Measurements from ENCODE around the gene PRPS1L1. TPM values are rescaled to one million over a fixed set of nuclear protein-coding genes. Genes with fewer than 3 reads are reported as not detected.

Gene PRPS1L1
- total RNA-seq, 1 donor from 2014 or later, result not detected

- DNase-seq, result no peak
- no peak for TF ChIP-seq CTCF (IDR thresholded peaks at IDR 0.05; ENCODE audit: partially characterized antibody, unreplicated experiment)
- Mint-ChIP-seq H3K27me3 (ENCODE audit: unreplicated experiment) (no peaks in the 10 kb centered on the region), H3K4me3 (ENCODE audit: unreplicated experiment) (no peak overlapping the region), H3K27ac (ENCODE audit: unreplicated experiment) (no peak overlapping the region), H3K36me3 (ENCODE audit: unreplicated experiment) (no peaks in the 10 kb centered on the region), H3K4me1 (ENCODE audit: low read depth, unreplicated experiment) (no peaks in the 10 kb centered on the region), H3K9me3 (ENCODE audit: unreplicated experiment) (peaks cover 3% of the 10 kb centered on the region)
These were observed 9.1 kb upstream of the PRPS1L1 start for GRCh38 chr7:18036783-18037182.

GRCh38 chr7:18030758-18031157, 3.1 kb upstream of the PRPS1L1 start:
- Mint-ChIP-seq H3K4me1 (ENCODE audit: low read depth, unreplicated experiment) (no peaks in the 10 kb centered on the region), H3K4me3 (ENCODE audit: unreplicated experiment) (no peak overlapping the region), H3K9me3 (ENCODE audit: unreplicated experiment) (no peaks in the 10 kb centered on the region), H3K36me3 (ENCODE audit: unreplicated experiment) (no peaks in the 10 kb centered on the region), H3K27ac (ENCODE audit: unreplicated experiment) (no peak overlapping the region), H3K27me3 (ENCODE audit: unreplicated experiment) (no peaks in the 10 kb centered on the region)
- DNase-seq, result no peak
- no peak for TF ChIP-seq CTCF (IDR thresholded peaks at IDR 0.05; ENCODE audit: partially characterized antibody, unreplicated experiment)

- H3K36me3 Mint-ChIP-seq (ENCODE audit: unreplicated experiment), result no peaks in the 10 kb centered on the region
- H3K4me3 Mint-ChIP-seq (ENCODE audit: unreplicated experiment), result no peak overlapping the region
- no peaks in the 10 kb centered on the region for H3K4me1 Mint-ChIP-seq (ENCODE audit: low read depth, unreplicated experiment)
- H3K9me3 Mint-ChIP-seq (ENCODE audit: unreplicated experiment), result no peaks in the 10 kb centered on the region
- no peak for DNase-seq
- TF ChIP-seq CTCF (IDR thresholded peaks at IDR 0.05; ENCODE audit: partially characterized antibody, unreplicated experiment), result no peak
- no peak overlapping the region for H3K27ac Mint-ChIP-seq (ENCODE audit: unreplicated experiment)
- H3K27me3 Mint-ChIP-seq (ENCODE audit: unreplicated experiment), result peaks cover 5% of the 10 kb centered on the region
These were observed 7.4 kb downstream of the PRPS1L1 start for GRCh38 chr7:18020138-18020715.

GRCh38 chr7:18019555-18019954, 8.1 kb downstream of the PRPS1L1 start:
- no peaks in the 10 kb centered on the region for H3K9me3 Mint-ChIP-seq (ENCODE audit: unreplicated experiment)
- H3K27me3 Mint-ChIP-seq (ENCODE audit: unreplicated experiment), result peaks cover 5% of the 10 kb centered on the region
- no peaks in the 10 kb centered on the region for H3K4me1 Mint-ChIP-seq (ENCODE audit: low read depth, unreplicated experiment)
- H3K27ac Mint-ChIP-seq (ENCODE audit: unreplicated experiment), result no peak overlapping the region
- TF ChIP-seq CTCF (IDR thresholded peaks at IDR 0.05; ENCODE audit: partially characterized antibody, unreplicated experiment), result no peak
- no peaks in the 10 kb centered on the region for H3K36me3 Mint-ChIP-seq (ENCODE audit: unreplicated experiment)
- DNase-seq, result no peak
- no peak overlapping the region for H3K4me3 Mint-ChIP-seq (ENCODE audit: unreplicated experiment)

DNA sequence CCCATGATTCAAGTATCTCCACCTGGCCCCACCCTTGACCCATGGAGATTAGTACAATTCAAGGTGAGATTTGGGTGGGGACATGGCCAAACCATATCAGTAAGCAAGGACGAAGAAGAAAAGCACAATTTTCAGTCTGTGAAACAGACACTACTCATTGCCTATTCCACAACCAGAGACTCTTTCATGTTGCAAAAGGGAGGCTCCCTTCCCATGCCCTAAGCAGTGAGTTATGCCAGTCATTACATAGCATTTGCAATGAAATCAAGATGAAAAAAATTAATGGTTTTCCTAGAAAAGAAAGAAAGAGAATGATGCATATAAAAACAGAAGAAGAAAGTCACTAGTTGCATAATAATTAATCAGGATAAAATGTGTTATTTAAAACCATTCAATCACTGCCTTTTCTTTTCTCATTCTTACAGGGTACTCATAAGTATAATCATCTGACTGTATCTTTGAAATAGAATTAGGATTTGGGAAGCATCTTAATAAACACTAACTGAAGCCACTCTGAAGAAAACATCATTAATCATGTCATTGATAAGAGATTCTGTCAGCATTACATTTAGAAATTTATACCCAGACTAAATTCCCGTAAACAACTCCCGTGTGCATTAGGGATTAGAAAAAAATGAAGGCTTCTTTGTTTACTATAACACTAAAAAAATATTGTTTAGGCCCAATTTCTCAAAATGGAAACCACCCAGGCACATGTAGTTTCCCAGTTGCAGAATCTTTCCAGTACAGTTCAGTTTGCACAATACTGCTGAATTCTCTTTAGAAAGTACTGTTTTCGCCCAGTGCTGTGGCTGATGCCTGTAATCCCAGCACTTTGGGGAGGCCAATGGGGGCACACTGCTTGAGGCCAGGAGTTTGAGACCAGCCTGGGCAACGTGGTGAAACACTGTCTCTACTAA, 9.1 kb downstream of the PRPS1L1 start:
- H3K4me1 Mint-ChIP-seq (ENCODE audit: low read depth, unreplicated experiment), result no peaks in the 10 kb centered on the region
- no peaks in the 10 kb centered on the region for H3K9me3 Mint-ChIP-seq (ENCODE audit: unreplicated experiment)
- H3K4me3 Mint-ChIP-seq (ENCODE audit: unreplicated experiment), result no peak overlapping the region
- no peaks in the 10 kb centered on the region for H3K36me3 Mint-ChIP-seq (ENCODE audit: unreplicated experiment)
- DNase-seq, result no peak
- TF ChIP-seq CTCF (IDR thresholded peaks at IDR 0.05; ENCODE audit: partially characterized antibody, unreplicated experiment), result no peak
- no peak overlapping the region for H3K27ac Mint-ChIP-seq (ENCODE audit: unreplicated experiment)
- peaks cover 5% of the 10 kb centered on the region for H3K27me3 Mint-ChIP-seq (ENCODE audit: unreplicated experiment)

Measured in glutamatergic neuron (in vitro differentiated cells).